ENCODE measurements around the gene GPANK1.

The GPANK1 gene

GRCh38 chr6:31700740-31701401 is 36.1 kb upstream of the GPANK1 start:
- DNase-seq (ENCODE audit: low read depth in 1 of 2, low spot score in 1 of 2) = no peak
- TF ChIP-seq REST (IDR thresholded peaks at IDR 0.05; ENCODE audit: insufficient replicate concordance, low read depth) = no peak
- TF ChIP-seq GABPA (IDR thresholded peaks at IDR 0.05; ENCODE audit: low read depth) = no peak
- no peak for TF ChIP-seq SPI1 (IDR thresholded peaks at IDR 0.05; ENCODE audit: borderline replicate concordance, low read depth)
- TF ChIP-seq CTCF (IDR thresholded peaks at IDR 0.05; ENCODE audit: insufficient read depth, low read length) = no peak
- no peak for TF ChIP-seq POLR2AphosphoS5 (IDR thresholded peaks at IDR 0.05; ENCODE audit: low read depth)
- Histone ChIP-seq H3K27ac (replicated peaks) (no peak overlapping the region), H3K27me3 (ENCODE audit: insufficient read depth, poor library complexity, severe bottlenecking) (no peaks in the 10 kb centered on the region), H3K4me3 (replicated peaks; ENCODE audit: insufficient read depth, low read length) (no peak overlapping the region)

GRCh38 chr6:31697555-31697954 is 32.8 kb upstream of the GPANK1 start:
- DNase-seq (ENCODE audit: low read depth in 1 of 2, low spot score in 1 of 2) = no peak
- TF ChIP-seq GABPA (IDR thresholded peaks at IDR 0.05; ENCODE audit: low read depth) (no peak), POLR2AphosphoS5 (IDR thresholded peaks at IDR 0.05; ENCODE audit: low read depth) (no peak), CTCF (IDR thresholded peaks at IDR 0.05; ENCODE audit: insufficient read depth, low read length) (no peak), SPI1 (IDR thresholded peaks at IDR 0.05; ENCODE audit: borderline replicate concordance, low read depth) (no peak), REST (IDR thresholded peaks at IDR 0.05; ENCODE audit: insufficient replicate concordance, low read depth) (no peak)
- Histone ChIP-seq H3K4me3 (replicated peaks; ENCODE audit: insufficient read depth, low read length) (no peak overlapping the region), H3K27ac (replicated peaks) (no peak overlapping the region), H3K27me3 (ENCODE audit: insufficient read depth, poor library complexity, severe bottlenecking) (no peaks in the 10 kb centered on the region)

- DNase-seq (ENCODE audit: low read depth in 1 of 2, low spot score in 1 of 2) = no peak
- no peaks in the 10 kb centered on the region for H3K27me3 ChIP-seq (ENCODE audit: insufficient read depth, poor library complexity, severe bottlenecking)
- TF ChIP-seq POLR2AphosphoS5 (IDR thresholded peaks at IDR 0.05; ENCODE audit: low read depth) (no peak), CTCF (IDR thresholded peaks at IDR 0.05; ENCODE audit: insufficient read depth, low read length) (no peak), REST (IDR thresholded peaks at IDR 0.05; ENCODE audit: insufficient replicate concordance, low read depth) (no peak), GABPA (IDR thresholded peaks at IDR 0.05; ENCODE audit: low read depth) (no peak), SPI1 (IDR thresholded peaks at IDR 0.05; ENCODE audit: borderline replicate concordance, low read depth) (no peak)
- no peak overlapping the region for H3K27ac ChIP-seq (replicated peaks)
- no peak overlapping the region for H3K4me3 ChIP-seq (replicated peaks; ENCODE audit: insufficient read depth, low read length)
These were observed 28.7 kb upstream of the GPANK1 start for GRCh38 chr6:31693535-31693934.

Measured in HL-60 (cell line).